H54 (cell line): ENCODE measurements around the gene KRTAP5-6.
"Not testable (repeated sequence)": the region's sequence is repeated elsewhere in the genome, so short reads cannot be mapped to it uniquely, and the experiment has no call there.

Experiments
- DNase-seq: peaks from one replicate; pipeline ENCODE4 v3.0.0; 2011; ENCODE audit warnings: low spot score, mixed read lengths; ENCODE audit not compliant: insufficient read length
- FAIRE-seq: peaks from 3 replicates; lab custom pipeline; 2011; peaks lifted over from hg19 to GRCh38; lab: Jason Lieb, UNC
- POLR2A ChIP-seq: IDR thresholded peaks from 2 replicates; pipeline ENCODE4 v1.6.1; 2011; ENCODE audit warnings: low read depth, mild to moderate bottlenecking, low read length

The KRTAP5-6 gene

GRCh38 chr11:1654388-1655167 is 42.4 kb upstream of the KRTAP5-6 start:
- TF ChIP-seq POLR2A, result no peak
- FAIRE-seq (no peak), DNase-seq (no peak)

GRCh38 chr11:1655168-1656060 is 41.6 kb upstream of the KRTAP5-6 start:
- FAIRE-seq (no peak), DNase-seq (no peak)
- TF ChIP-seq POLR2A, result no peak

GRCh38 chr11:1656061-1656441 is 40.9 kb upstream of the KRTAP5-6 start:
- DNase-seq (no peak), FAIRE-seq (no peak)
- no peak for TF ChIP-seq POLR2A

GRCh38 chr11:1656670-1657069 is 40.3 kb upstream of the KRTAP5-6 start:
- DNase-seq, result no peak
- FAIRE-seq, result no peak
- TF ChIP-seq POLR2A, result no peak

GRCh38 chr11:1659506-1659905 is 37.5 kb upstream of the KRTAP5-6 start:
- TF ChIP-seq POLR2A, result no peak
- DNase-seq (no peak), FAIRE-seq (no peak)

GRCh38 chr11:1660111-1660867 is 36.7 kb upstream of the KRTAP5-6 start:
- TF ChIP-seq POLR2A, result no peak
- DNase-seq, result no peak
- FAIRE-seq, result no peak

GRCh38 chr11:1661454-1662269 is 35.3 kb upstream of the KRTAP5-6 start:
- FAIRE-seq, DNase-seq: not testable (repeated sequence)

- not testable (repeated sequence) for FAIRE-seq, DNase-seq
Observed at GRCh38 chr11:1662699-1663283, 34.2 kb upstream of the KRTAP5-6 start.

- no peak for TF ChIP-seq POLR2A
- no peak for FAIRE-seq
- DNase-seq, result no peak
Observed at GRCh38 chr11:1665313-1665712, 31.7 kb upstream of the KRTAP5-6 start.

GRCh38 chr11:1667121-1667850 is 29.7 kb upstream of the KRTAP5-6 start:
- FAIRE-seq (no peak), DNase-seq (no peak)
- no peak for TF ChIP-seq POLR2A

- DNase-seq (no peak), FAIRE-seq (no peak)
- no peak for TF ChIP-seq POLR2A
Observed at GRCh38 chr11:1667906-1668305, 29.1 kb upstream of the KRTAP5-6 start.

GRCh38 chr11:1668911-1669473 is 28.0 kb upstream of the KRTAP5-6 start:
- FAIRE-seq (no peak), DNase-seq (no peak)
- TF ChIP-seq POLR2A, result no peak
